Measurements from ENCODE around the gene MVK. TPM values are rescaled to one million over a fixed set of nuclear protein-coding genes. Genes with fewer than 3 reads are reported as not detected.

Gene MVK
- polyA plus RNA-seq, 3 donors = 1.1 to 3.8 (median 1.6) TPM

- Mint-ChIP-seq H3K27me3 (ENCODE audit: low read depth in 3 of 3) (peaks cover 4 to 16% (median 10%) of the 10 kb centered on the region in 3 donors), H3K9me3 (no peaks in the 10 kb centered on the region), H3K4me3 (no peak overlapping the region), H3K4me1 (peaks cover 4% of the 10 kb centered on the region), H3K27ac (peak overlapping the region in 1 of 7 donors; percentile 52), H3K36me3 (peaks cover 45 to 53% of the 10 kb centered on the region in 2 donors)
- no peak overlapping the region for H3K4me2 ChIP-seq (replicated peaks; ENCODE audit: extremely low read depth, low read length, poor library complexity, severe bottlenecking)
- H3K4me3 ChIP-seq (replicated peaks in 1 of 3; ENCODE audit: low read depth in 2 of 3, low read length in 3 of 3) = no peak overlapping the region
- no peak for TF ChIP-seq CTCF (IDR thresholded peaks at IDR 0.05)
- no peak overlapping the region for H3K9ac ChIP-seq (ENCODE audit: insufficient read depth, low read length, poor library complexity, severe bottlenecking)
- intact Hi-C loops (cut with micrococcal nuclease) = no loop called here
- H3K79me2 ChIP-seq (ENCODE audit: insufficient read depth, low read length) = no peaks in the 10 kb centered on the region
- H3K27ac ChIP-seq (ENCODE audit: low read depth in 1 of 2, low read length in 2 of 2) = no peak overlapping the region
- no peaks in the 10 kb centered on the region for H3K9me3 ChIP-seq (replicated peaks in 1 of 2; ENCODE audit: control insufficient read depth in 1 of 2, insufficient read depth in 1 of 2, low read length in 2 of 2)
- peaks cover 1 to 3% of the 10 kb centered on the region in 2 donors for H3K4me1 ChIP-seq (ENCODE audit: control insufficient read depth in 1 of 2, insufficient read depth in 2 of 2, low read length in 2 of 2)
- H3K27me3 ChIP-seq (ENCODE audit: control insufficient read depth in 2 of 2, insufficient read depth in 2 of 2, low read length in 2 of 2) = no peaks in the 10 kb centered on the region
- WGBS (ENCODE audit: insufficient coverage) = 100% methylated on average over 10 of the region's 16 CpGs
- peaks cover 5 to 19% of the 10 kb centered on the region in 2 donors for H3K36me3 ChIP-seq (replicated peaks in 1 of 2; ENCODE audit: control insufficient read depth in 1 of 2, insufficient read depth in 2 of 2, low read length in 2 of 2)
- no peak overlapping the region for H2AFZ ChIP-seq (ENCODE audit: insufficient read depth, low read depth, low read length, poor library complexity, severe bottlenecking)
- no peaks in the 10 kb centered on the region for H4K20me1 ChIP-seq (ENCODE audit: insufficient read depth, low read length)
- no peak for DNase-seq
These were observed 16.2 kb downstream of the MVK start for GRCh38 chr12:109589691-109590245.

GRCh38 chr12:109590566-109590965, 17.0 kb downstream of the MVK start:
- peaks cover 4 to 17% (median 10%) of the 10 kb centered on the region in 3 donors for H3K27me3 Mint-ChIP-seq (ENCODE audit: low read depth in 3 of 3)
- H3K4me2 ChIP-seq (replicated peaks; ENCODE audit: extremely low read depth, low read length, poor library complexity, severe bottlenecking) = no peak overlapping the region
- peaks cover 12% of the 10 kb centered on the region for H3K4me1 Mint-ChIP-seq
- H3K27ac Mint-ChIP-seq = peak overlapping the region in 1 of 7 donors; percentile 69
- no peaks in the 10 kb centered on the region for H3K9me3 Mint-ChIP-seq
- WGBS (ENCODE audit: insufficient coverage) = 100% methylated on average over 6 of the region's 8 CpGs
- no peak overlapping the region for H3K4me3 Mint-ChIP-seq
- H3K4me1 ChIP-seq (ENCODE audit: control insufficient read depth in 1 of 2, insufficient read depth in 2 of 2, low read length in 2 of 2) = peaks cover 9 to 11% of the 10 kb centered on the region in 2 donors
- H3K9ac ChIP-seq (ENCODE audit: insufficient read depth, low read length, poor library complexity, severe bottlenecking) = no peak overlapping the region
- no peak overlapping the region for H3K4me3 ChIP-seq (replicated peaks in 1 of 3; ENCODE audit: low read depth in 2 of 3, low read length in 3 of 3)
- no peak overlapping the region for H3K27ac ChIP-seq (ENCODE audit: low read depth in 1 of 2, low read length in 2 of 2)
- no peaks in the 10 kb centered on the region for H3K79me2 ChIP-seq (ENCODE audit: insufficient read depth, low read length)
- no peak overlapping the region for H2AFZ ChIP-seq (ENCODE audit: insufficient read depth, low read depth, low read length, poor library complexity, severe bottlenecking)
- peaks cover 4% of the 10 kb centered on the region for H4K20me1 ChIP-seq (ENCODE audit: insufficient read depth, low read length)
- peaks cover 5 to 21% of the 10 kb centered on the region in 2 donors for H3K36me3 ChIP-seq (replicated peaks in 1 of 2; ENCODE audit: control insufficient read depth in 1 of 2, insufficient read depth in 2 of 2, low read length in 2 of 2)
- intact Hi-C loops (cut with micrococcal nuclease) = no loop called here
- TF ChIP-seq CTCF (IDR thresholded peaks at IDR 0.05) = no peak
- no peaks in the 10 kb centered on the region for H3K9me3 ChIP-seq (replicated peaks in 1 of 2; ENCODE audit: control insufficient read depth in 1 of 2, insufficient read depth in 1 of 2, low read length in 2 of 2)
- H3K36me3 Mint-ChIP-seq = peaks cover 43 to 54% of the 10 kb centered on the region in 2 donors
- no peak for DNase-seq
- H3K27me3 ChIP-seq (ENCODE audit: control insufficient read depth in 2 of 2, insufficient read depth in 2 of 2, low read length in 2 of 2) = no peaks in the 10 kb centered on the region

Measured in CD14-positive monocyte (primary cell).